Activated naive CD4-positive, alpha-beta T cell treated with anti-CD3 and anti-CD28 coated beads, Interleukin-2, amount 50 U/mL, for 24 hours (primary cell): Measurements from ENCODE around the gene MED31.
"Not testable (repeated sequence)": the region's sequence is repeated elsewhere in the genome, so short reads cannot be mapped to it uniquely, and the experiment has no call there.

Source experiments
- H3K27ac Mint-ChIP-seq: one replicate; pipeline ENCODE4 v1.8.0; 2021; ENCODE audit warnings: mild to moderate bottlenecking, mixed read lengths
- H3K27me3 Mint-ChIP-seq: one replicate; pipeline ENCODE4 v1.8.0; 2021; ENCODE audit warnings: mixed read lengths
- H3K36me3 Mint-ChIP-seq: one replicate; pipeline ENCODE4 v1.8.0; 2021; ENCODE audit warnings: mixed read lengths
- H3K4me1 Mint-ChIP-seq: one replicate; pipeline ENCODE4 v1.8.0; 2021; ENCODE audit warnings: mixed read lengths
- H3K4me3 Mint-ChIP-seq: one replicate; pipeline ENCODE4 v1.8.0; 2021; ENCODE audit warnings: mild to moderate bottlenecking, mixed read lengths
- H3K9me3 Mint-ChIP-seq: one replicate; pipeline ENCODE4 v1.8.0; 2021; ENCODE audit warnings: mixed read lengths

Gene MED31

DNA sequence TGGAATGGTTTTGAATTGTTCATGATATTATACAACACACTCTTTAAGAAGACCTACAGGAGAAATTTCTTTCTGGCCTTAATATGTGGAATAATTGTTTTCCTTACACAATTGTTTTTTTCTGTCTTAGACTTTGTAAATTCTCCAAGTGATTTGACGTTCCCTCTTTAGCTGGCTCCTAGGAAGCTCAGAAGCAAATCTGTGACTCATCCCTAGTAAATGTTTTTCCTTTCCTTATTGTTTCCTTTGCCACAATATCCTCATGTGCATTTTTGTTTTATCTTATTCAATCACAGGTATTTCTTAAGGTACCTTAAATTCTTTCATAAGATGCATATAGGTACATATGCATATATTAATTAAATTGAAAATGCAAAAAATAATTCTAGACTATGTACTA lies 24.4 kb downstream of the MED31 start:
- no peak overlapping the region for H3K27ac Mint-ChIP-seq
- no peaks in the 10 kb centered on the region for H3K27me3 Mint-ChIP-seq
- peaks cover 22% of the 10 kb centered on the region for H3K36me3 Mint-ChIP-seq

DNA sequence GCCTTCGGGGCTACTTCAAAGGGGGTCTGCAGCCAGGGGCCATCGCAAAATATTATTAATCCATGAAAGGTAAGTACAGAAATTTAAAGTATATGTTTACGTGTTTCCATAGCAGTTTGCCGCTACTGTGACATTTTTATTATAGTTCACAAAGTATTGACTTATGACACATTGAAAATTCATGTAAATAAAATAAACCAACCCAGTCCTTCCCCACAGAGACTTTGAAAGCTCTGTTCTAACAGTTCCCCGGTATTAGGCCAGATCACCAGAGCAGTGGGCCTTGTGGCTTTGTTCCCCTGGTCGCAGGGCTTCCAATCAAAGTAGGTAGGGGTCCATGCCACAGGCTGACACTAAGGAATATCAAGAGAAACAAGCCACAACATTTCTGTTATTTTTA lies 24.8 kb downstream of the MED31 start:
- Mint-ChIP-seq H3K4me1 (peaks cover 11% of the 10 kb centered on the region), H3K27me3 (no peaks in the 10 kb centered on the region), H3K27ac (no peak overlapping the region), H3K9me3 (no peaks in the 10 kb centered on the region), H3K4me3 (no peak overlapping the region), H3K36me3 (peaks cover 22% of the 10 kb centered on the region)

More for the DNA sequence above, 24.4 kb downstream of the MED31 start:
- H3K4me1 Mint-ChIP-seq, result peaks cover 11% of the 10 kb centered on the region
- H3K9me3 Mint-ChIP-seq, result no peaks in the 10 kb centered on the region
- no peak overlapping the region for H3K4me3 Mint-ChIP-seq

DNA sequence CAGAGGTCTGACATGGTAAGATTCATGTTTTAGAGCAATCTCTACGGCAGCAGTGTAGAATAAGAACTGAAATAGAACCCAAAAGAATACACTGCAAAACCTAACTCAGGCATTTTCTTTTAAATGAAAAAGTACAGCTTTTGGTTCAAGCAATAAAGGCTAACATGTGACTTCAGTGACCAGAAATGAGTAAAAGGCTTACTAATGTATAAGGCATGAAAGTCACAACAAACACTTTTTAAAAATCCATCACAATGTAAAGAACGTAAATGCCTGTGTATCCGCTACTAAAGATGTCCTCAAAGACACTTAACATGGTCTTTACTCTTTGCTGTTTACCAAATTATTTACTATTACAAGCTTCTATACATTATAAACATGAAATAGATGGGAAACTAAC lies 27.5 kb downstream of the MED31 start:
- Mint-ChIP-seq H3K4me3 (no peak overlapping the region), H3K27ac (no peak overlapping the region), H3K9me3 (no peaks in the 10 kb centered on the region), H3K36me3 (peaks cover 18% of the 10 kb centered on the region), H3K4me1 (no peaks in the 10 kb centered on the region), H3K27me3 (no peaks in the 10 kb centered on the region)

DNA sequence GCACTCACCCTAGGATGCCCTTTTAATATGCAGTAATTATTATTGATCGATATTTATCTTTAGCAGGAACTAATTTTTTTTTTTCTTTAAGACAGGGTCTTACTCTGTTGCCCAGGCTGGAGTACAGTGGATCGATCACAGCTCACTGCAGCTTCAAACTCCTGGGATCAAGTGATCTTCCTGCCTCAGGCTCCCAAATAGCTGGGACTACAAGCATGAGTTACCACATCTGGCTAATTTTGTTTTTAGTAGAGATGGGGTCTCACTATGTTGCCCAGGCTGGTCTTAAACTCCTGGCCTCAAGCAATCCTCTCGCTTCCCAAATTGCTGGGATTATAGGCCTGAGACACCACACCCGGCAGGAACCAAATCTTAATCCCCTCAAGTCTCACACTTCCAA lies 40.2 kb downstream of the MED31 start:
- Mint-ChIP-seq H3K27ac (no peak overlapping the region), H3K36me3 (peaks cover 10% of the 10 kb centered on the region), H3K9me3 (no peaks in the 10 kb centered on the region), H3K27me3 (no peaks in the 10 kb centered on the region), H3K4me1 (no peaks in the 10 kb centered on the region), H3K4me3 (no peak overlapping the region)

DNA sequence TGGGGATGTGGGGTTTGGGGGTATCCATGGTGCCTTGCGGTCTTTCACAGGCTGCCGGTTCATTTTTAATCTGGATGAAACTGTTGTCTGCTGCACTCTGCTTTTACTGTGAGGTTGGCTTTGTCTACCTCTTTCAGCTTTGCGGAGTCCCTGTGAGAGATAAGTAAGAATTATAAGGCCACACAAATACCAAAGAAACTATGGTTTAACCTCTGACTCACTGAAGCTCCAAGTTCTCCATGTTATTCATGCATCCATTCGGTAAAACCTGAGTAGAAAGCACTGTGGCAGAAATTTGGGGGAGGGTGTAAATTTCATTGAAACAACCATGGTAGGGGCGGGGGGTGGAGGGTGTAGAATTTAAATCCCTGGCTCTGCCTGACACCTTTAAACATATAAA lies 41.4 kb downstream of the MED31 start:
- Mint-ChIP-seq H3K9me3 (no peaks in the 10 kb centered on the region), H3K27ac (no peak overlapping the region), H3K27me3 (no peaks in the 10 kb centered on the region), H3K4me1 (no peaks in the 10 kb centered on the region), H3K36me3 (peaks cover 10% of the 10 kb centered on the region), H3K4me3 (no peak overlapping the region)

DNA sequence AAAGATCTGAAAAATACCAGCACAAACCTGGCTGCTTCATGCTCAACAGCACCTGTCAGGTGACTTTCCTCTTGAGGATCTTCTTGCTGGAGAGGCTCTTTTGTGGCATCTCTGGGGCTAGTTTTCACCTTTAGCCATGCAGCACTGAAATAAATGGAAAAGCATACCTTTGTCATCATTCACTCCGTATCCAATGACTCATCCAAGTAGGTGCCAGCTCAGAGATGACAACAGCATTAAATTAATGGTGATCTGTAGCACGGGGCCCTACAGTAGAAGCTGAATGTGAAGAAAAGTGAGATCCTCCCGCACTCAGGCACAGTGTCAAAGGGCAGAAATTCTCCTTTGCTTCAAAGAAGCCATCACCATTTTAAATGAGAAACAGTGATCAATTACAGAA lies 43.1 kb downstream of the MED31 start:
- Mint-ChIP-seq H3K27ac (no peak overlapping the region), H3K9me3 (no peaks in the 10 kb centered on the region), H3K4me1 (no peaks in the 10 kb centered on the region), H3K36me3 (peaks cover 12% of the 10 kb centered on the region), H3K27me3 (no peaks in the 10 kb centered on the region), H3K4me3 (no peak overlapping the region)

DNA sequence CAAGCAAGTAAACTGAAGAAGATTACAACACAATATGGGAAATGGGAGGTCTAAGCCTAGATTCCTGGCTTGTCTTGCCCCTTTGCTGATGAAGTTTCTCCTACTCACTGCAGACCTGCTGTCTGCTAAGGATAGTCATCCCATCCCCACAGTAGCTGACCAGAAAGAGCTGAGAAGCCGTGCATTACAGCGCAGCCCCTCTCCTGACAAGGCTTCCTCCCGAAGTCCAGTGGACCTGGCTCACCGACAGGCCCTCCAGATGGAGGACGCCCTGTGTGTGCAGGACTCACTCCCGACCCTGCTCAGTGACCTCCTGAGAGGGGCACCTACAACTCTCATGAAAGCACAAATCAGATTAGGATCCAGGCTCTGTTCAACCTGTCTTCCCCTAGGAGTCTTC lies 46.3 kb downstream of the MED31 start:
- Mint-ChIP-seq H3K4me1 (peaks cover 6% of the 10 kb centered on the region), H3K27me3 (no peaks in the 10 kb centered on the region), H3K27ac (no peak overlapping the region), H3K9me3 (no peaks in the 10 kb centered on the region), H3K36me3 (peaks cover 13% of the 10 kb centered on the region), H3K4me3 (no peak overlapping the region)

DNA sequence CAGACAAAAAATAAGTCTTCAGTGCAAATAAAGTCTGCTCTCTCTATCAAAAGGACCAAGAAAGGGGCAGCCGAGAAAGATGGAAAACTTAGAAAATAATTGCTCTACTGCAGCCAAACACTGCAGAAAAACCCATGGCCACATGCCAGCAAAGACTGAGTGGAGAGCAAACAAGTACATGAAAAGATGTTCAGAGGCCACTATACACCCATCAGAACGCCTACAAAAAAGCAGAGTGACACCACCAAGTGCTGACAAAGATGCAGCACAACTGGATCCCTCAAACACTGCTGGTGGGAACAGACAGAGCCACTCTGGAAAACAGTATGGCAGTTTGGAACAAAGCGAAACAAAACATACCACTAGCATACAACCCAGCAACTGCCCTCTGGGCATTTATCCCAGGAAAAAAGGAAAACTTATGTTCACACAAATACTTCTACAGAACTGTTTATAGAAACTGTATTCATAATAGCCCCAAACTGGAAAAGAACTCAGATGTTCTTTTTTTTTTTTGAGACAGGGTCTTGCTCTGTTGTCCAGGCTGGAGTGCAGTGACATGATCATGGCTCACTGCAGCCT lies 47.6 kb downstream of the MED31 start:
- Mint-ChIP-seq H3K4me1 (peaks cover 6% of the 10 kb centered on the region), H3K36me3 (peaks cover 12% of the 10 kb centered on the region), H3K27ac (no peak overlapping the region), H3K9me3 (no peaks in the 10 kb centered on the region), H3K4me3 (no peak overlapping the region), H3K27me3 (no peaks in the 10 kb centered on the region)

DNA sequence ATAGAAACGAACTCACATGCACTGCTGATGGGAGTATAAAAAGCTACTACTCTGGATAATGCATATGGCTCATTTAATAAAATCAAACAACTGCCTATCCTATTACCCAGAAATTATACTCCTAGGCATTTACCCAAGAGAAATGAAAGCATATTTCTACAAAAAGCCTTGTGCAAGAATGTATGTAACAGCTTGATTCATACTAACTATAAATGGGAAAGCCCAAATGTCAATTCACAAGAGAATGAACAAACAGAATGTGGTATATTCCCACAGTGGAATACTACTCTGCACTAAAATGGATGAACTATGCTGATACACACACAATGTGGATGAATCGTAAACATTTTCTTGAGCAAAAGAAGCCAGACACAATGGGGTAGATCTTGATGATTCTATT lies 49.3 kb downstream of the MED31 start:
- Mint-ChIP-seq H3K27me3 (no peaks in the 10 kb centered on the region), H3K4me3 (no peak overlapping the region), H3K4me1 (peaks cover 6% of the 10 kb centered on the region), H3K27ac (no peak overlapping the region), H3K9me3 (no peaks in the 10 kb centered on the region), H3K36me3 (peaks cover 9% of the 10 kb centered on the region)

DNA sequence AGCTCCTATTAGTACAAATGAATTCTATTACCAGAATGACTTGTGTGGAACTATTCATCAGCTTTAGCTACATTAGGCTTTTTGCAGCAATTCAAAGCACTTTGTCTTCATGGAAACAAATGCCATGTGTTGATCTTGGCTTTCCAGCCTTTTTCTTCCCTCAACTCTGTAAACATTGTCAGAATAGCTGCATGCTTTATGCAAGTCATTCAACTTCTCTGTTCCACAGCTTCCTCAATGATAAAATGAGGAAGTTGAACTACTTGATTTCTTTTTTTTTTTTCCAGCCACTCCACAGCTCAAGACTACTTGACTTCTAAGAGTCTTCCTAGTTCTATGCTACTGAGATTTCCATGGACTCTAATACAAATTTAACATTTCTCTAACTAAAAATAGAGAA lies 52.0 kb downstream of the MED31 start:
- Mint-ChIP-seq H3K9me3 (no peaks in the 10 kb centered on the region), H3K36me3 (peaks cover 12% of the 10 kb centered on the region), H3K4me3 (no peak overlapping the region), H3K27ac (no peak overlapping the region), H3K27me3 (no peaks in the 10 kb centered on the region), H3K4me1 (peaks cover 6% of the 10 kb centered on the region)

DNA sequence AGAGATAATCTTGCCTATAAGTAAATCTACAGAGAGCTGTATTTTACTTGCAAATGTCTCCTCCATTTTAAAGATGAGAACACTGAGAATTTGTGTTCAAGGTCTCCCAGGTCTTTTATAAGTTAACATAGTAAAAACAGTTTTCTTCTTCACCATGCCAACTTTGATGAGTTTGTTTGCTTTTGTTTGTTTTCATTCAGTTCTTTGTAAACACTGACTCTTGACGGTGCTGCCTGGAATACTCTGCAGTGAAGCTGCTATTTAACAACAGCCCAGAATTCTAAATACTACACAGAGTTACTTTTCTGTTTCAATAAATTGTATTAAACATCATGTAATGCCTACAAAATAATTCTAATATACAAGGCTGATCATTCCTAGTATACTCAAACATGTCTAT lies 53.7 kb downstream of the MED31 start:
- H3K9me3 Mint-ChIP-seq, result no peaks in the 10 kb centered on the region
- no peak overlapping the region for H3K27ac Mint-ChIP-seq
- H3K4me3 Mint-ChIP-seq, result no peak overlapping the region
- peaks cover 18% of the 10 kb centered on the region for H3K36me3 Mint-ChIP-seq
- peaks cover 2% of the 10 kb centered on the region for H3K4me1 Mint-ChIP-seq
- H3K27me3 Mint-ChIP-seq, result no peaks in the 10 kb centered on the region

DNA sequence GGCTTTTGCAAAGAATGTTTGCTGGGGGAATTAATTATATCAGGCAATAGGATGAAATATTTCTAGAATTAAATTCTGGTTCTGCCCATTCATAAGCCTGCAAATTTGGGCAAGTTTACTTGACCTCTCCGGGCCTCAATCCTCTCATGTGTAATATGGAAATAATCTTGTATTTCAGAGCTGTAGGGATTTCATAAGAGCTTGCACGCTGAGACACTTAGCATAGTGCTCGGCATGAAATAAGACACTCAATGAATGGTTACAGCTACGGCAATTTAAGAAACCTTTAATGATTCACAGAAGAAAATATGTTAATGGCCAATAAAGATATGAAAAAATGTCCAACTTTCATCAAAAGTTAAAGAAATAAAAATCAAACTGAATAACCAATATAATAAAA lies 54.5 kb downstream of the MED31 start:
- Mint-ChIP-seq H3K9me3 (no peaks in the 10 kb centered on the region), H3K36me3 (peaks cover 25% of the 10 kb centered on the region), H3K27me3 (no peaks in the 10 kb centered on the region), H3K4me1 (no peaks in the 10 kb centered on the region), H3K27ac (no peak overlapping the region), H3K4me3 (no peak overlapping the region)

DNA sequence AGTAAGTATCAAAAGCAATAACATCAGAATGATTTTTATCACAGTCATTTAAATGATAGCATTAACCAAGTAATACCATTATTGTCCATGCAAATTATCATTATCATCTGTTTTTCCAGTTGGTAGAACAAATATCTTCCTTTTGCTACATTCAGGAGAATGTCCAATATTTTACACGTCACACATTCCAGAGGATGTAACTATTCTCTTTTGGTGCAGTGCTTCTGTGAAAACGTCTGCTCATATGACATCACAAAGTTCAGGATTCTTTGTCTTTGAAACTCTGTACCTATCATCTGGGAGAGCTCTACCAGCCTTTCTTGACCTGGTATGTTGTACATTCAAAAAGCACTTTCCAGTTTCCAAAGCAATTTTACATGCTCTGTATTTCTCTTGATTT lies 54.9 kb downstream of the MED31 start:
- H3K36me3 Mint-ChIP-seq, result peaks cover 29% of the 10 kb centered on the region
- H3K27me3 Mint-ChIP-seq, result no peaks in the 10 kb centered on the region
- no peaks in the 10 kb centered on the region for H3K4me1 Mint-ChIP-seq
- H3K27ac Mint-ChIP-seq, result no peak overlapping the region
- no peak overlapping the region for H3K4me3 Mint-ChIP-seq
- no peaks in the 10 kb centered on the region for H3K9me3 Mint-ChIP-seq

DNA sequence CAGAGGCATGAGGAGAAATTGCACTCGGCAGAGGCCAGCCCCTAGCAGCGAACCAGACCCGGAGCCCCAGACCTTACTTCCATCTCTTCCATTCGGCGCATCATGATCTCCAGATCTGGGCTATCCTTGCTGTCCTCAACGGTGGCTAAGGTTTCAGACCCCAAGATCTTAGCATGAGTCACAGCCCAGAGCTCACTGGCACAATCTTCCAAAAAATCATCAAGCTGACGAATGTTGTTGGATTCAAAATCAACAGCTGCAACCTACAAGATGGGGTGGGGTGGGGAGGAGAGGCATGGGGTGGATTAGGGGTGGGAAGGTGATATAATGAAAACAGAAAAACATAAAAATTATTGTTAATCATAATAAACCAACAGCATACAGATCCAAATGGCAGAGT lies 55.3 kb downstream of the MED31 start:
- Mint-ChIP-seq H3K4me3 (no peak overlapping the region), H3K9me3 (no peaks in the 10 kb centered on the region), H3K27ac (no peak overlapping the region), H3K4me1 (no peaks in the 10 kb centered on the region), H3K36me3 (peaks cover 29% of the 10 kb centered on the region), H3K27me3 (no peaks in the 10 kb centered on the region)

DNA sequence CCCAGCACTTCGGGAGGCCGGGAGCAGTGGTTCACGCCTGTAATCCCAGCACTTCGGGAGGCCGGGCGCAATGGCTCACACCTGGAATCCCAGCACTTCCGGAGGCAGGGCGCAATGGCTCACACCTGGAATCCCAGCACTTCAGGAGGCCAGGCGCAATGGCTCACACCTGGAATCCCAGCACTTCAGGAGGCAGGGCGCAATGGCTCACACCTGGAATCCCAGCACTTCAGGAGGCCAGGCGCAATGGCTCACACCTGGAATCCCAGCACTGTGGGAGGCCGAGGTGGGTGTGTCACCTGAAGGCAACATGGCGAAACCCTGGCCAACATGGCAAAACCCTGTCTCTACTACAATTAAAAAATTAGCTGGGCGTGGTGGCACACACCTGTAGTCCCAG lies 58.0 kb downstream of the MED31 start:
- H3K4me1 Mint-ChIP-seq, H3K4me3 Mint-ChIP-seq, H3K27ac Mint-ChIP-seq, H3K9me3 Mint-ChIP-seq, H3K27me3 Mint-ChIP-seq: not testable (repeated sequence)
- H3K36me3 Mint-ChIP-seq, result peaks cover 38% of the 10 kb centered on the region
